Uterus (tissue), 4 donors: ENCODE results near the gene PAQR4. TPM values are rescaled to one million over a fixed set of nuclear protein-coding genes. Genes with fewer than 3 reads are reported as not detected.

Experiments
- DNase-seq, 2 donors: peaks; one replicate each; pipeline ENCODE4 v3.0.0-alpha.2; 2019 to 2020
- H3K27ac ChIP-seq, 2 donors: fragments of 200-600 bp; sonication (generic); 1 replicate in 1 of 2; 2 replicates in 1 of 2; pipeline ENCODE4 v1.5.1; 2016 to 2018
- H3K27me3 ChIP-seq, 2 donors: fragments of 200-600 bp; sonication (generic); one replicate each; pipeline ENCODE4 v1.5.1; 2018 to 2019; ENCODE audit warnings: control low read depth in 1 of 2
- H3K36me3 ChIP-seq, 2 donors: fragments of 200-600 bp; sonication (generic); one replicate each; pipeline ENCODE4 v1.5.1; 2019; ENCODE audit warnings: control low read depth in 1 of 2
- H3K4me1 ChIP-seq, 2 donors: fragments of 200-600 bp; sonication (generic); one replicate each; pipeline ENCODE4 v1.5.1; 2018 to 2019; ENCODE audit warnings: control low read depth in 1 of 2
- H3K4me3 ChIP-seq, 2 donors: fragments of 200-600 bp; sonication (generic); 1 replicate in 1 of 2; 2 replicates in 1 of 2; pipeline ENCODE4 v1.5.1; 2018 to 2019; ENCODE audit warnings: mild to moderate bottlenecking in 1 of 2
- H3K9me3 ChIP-seq, 2 donors: fragments of 200-600 bp; sonication (generic); one replicate each; pipeline ENCODE4 v1.5.1; 2019; ENCODE audit warnings: control low read depth in 1 of 2
- CTCF ChIP-seq, 4 experiments: fragments of 200-600 bp in 2 of 4; fragments of 450-650 bp in 2 of 4; sonication (generic) in 2 of 4; IDR thresholded peaks; one replicate each; pipeline ENCODE4 v1.5.1; 2016 to 2019; ENCODE audit warnings: antibody characterized with exemption in 4 of 4, mild to moderate bottlenecking in 2 of 4, moderate library complexity in 1 of 4
- POLR2A ChIP-seq, 2 donors: fragments of 450-650 bp; IDR thresholded peaks; one replicate each; pipeline ENCODE4 v1.6.1; 2016; ENCODE audit warnings: antibody characterized with exemption in 2 of 2, mild to moderate bottlenecking in 1 of 2, moderate library complexity in 1 of 2
- intact Hi-C: fragments of 100-400 bp; cut with DNase I; formaldehyde crosslinking; loops from one replicate; pipeline ENCODE4 v1.15.1; 2023; ENCODE audit warnings: low total_unique reads
- total RNA-seq, 4 donors: library from RNA; depleted of rRNA in 3 of 4; stranded (reverse); fragments of >200 nt in 3 of 4; gene quantifications; one replicate each; pipeline versions ENCODE4 v1.1.0 to v1.2.4, GENCODE V29; 2014 to 2023
- donor health status: DM: yes; HTN: yes; CAD: no.

Gene PAQR4
- total RNA-seq, 4 donors from 2014 or later: 0.26 to 4.8 (median 2.5) TPM

GRCh38 chr16:2955779-2956578 lies 13.2 kb upstream of the PAQR4 start:
- no peak overlapping the region for H3K27ac ChIP-seq
- no peak overlapping the region for H3K4me3 ChIP-seq
- no peaks in the 10 kb centered on the region for H3K9me3 ChIP-seq
- no peaks in the 10 kb centered on the region for H3K36me3 ChIP-seq
- H3K27me3 ChIP-seq: no peaks in the 10 kb centered on the region
- intact Hi-C loops: no loop called here
- no peaks in the 10 kb centered on the region for H3K4me1 ChIP-seq
- TF ChIP-seq POLR2A (IDR thresholded peaks at IDR 0.05) (no peak), CTCF (IDR thresholded peaks at IDR 0.05) (no peak)
- DNase-seq: no peak

GRCh38 chr16:2956579-2956956 lies 12.6 kb upstream of the PAQR4 start:
- no peak for DNase-seq
- Histone ChIP-seq H3K9me3 (no peaks in the 10 kb centered on the region), H3K36me3 (no peaks in the 10 kb centered on the region), H3K4me3 (no peak overlapping the region), H3K4me1 (no peaks in the 10 kb centered on the region), H3K27ac (no peak overlapping the region), H3K27me3 (peaks cover 0 to 2% of the 10 kb centered on the region in 2 donors)
- no peak for TF ChIP-seq POLR2A (IDR thresholded peaks at IDR 0.05)
- no peak for TF ChIP-seq CTCF (IDR thresholded peaks at IDR 0.05)
- intact Hi-C loops: no loop called here

- H3K4me1 ChIP-seq: peaks cover 0 to 14% of the 10 kb centered on the region in 2 donors
- H3K36me3 ChIP-seq: no peaks in the 10 kb centered on the region
- DNase-seq: no peak
- peaks cover 13 to 16% of the 10 kb centered on the region in 2 donors for H3K27me3 ChIP-seq
- no peak overlapping the region for H3K27ac ChIP-seq
- intact Hi-C loops: no loop called here
- TF ChIP-seq CTCF (IDR thresholded peaks at IDR 0.05) (no peak), POLR2A (IDR thresholded peaks at IDR 0.05) (no peak)
- no peak overlapping the region for H3K4me3 ChIP-seq
- H3K9me3 ChIP-seq: no peaks in the 10 kb centered on the region
These were observed 9.9 kb upstream of the PAQR4 start for GRCh38 chr16:2959206-2959605.

- DNase-seq: no peak
These were observed 8.8 kb upstream of the PAQR4 start for GRCh38 chr16:2960183-2961010.

More at GRCh38 chr16:2960183-2961010, 8.8 kb upstream of the PAQR4 start:
- peaks cover 16 to 25% of the 10 kb centered on the region in 2 donors for H3K27me3 ChIP-seq
- TF ChIP-seq CTCF (IDR thresholded peaks at IDR 0.05): no peak
- TF ChIP-seq POLR2A (IDR thresholded peaks at IDR 0.05): no peak
- no peak overlapping the region for H3K4me3 ChIP-seq
- peaks cover 0 to 23% of the 10 kb centered on the region in 2 donors for H3K4me1 ChIP-seq
- no peaks in the 10 kb centered on the region for H3K9me3 ChIP-seq
- no peak overlapping the region for H3K27ac ChIP-seq
- intact Hi-C loops: no loop called here
- no peaks in the 10 kb centered on the region for H3K36me3 ChIP-seq
